GM12892 (cell line): ENCODE data around the gene CD40.

Experiments
- POLR2A ChIP-seq: IDR thresholded peaks from 2 replicates; pipeline ENCODE4 v1.6.1; 2011; ENCODE audit warnings: low read depth, low read length, control low read depth
- TAF1 ChIP-seq: IDR thresholded peaks from 2 replicates; pipeline ENCODE4 v1.6.1; 2011; ENCODE audit warnings: low read depth, mild to moderate bottlenecking, control low read depth, low read length, borderline replicate concordance

DNA sequence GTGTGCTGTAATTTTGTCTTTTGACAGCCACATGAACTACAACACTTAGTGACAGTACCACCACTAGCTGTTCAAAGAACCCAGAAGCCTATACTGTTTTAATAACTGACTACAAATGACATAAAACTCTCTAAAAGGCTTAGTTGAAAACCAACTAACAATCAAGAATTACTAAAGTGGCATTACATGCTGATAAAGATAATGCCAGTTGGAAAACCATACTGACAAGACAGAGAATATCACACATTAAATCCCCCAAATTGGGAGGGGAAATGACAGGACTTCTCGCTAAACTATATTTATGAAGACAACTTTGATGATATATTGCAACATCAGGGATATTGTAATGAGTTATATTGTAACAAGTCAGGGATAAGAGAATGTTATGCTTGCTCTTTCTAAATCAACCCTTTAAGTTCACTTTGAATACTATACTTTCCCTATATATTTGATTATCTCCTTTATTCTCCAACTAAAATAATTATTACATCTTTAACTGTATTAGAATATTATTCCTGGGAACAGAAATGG is 34.5 kb upstream of the CD40 start:
- TF ChIP-seq TAF1 = no peak
- TF ChIP-seq POLR2A = no peak
